Keratinocyte (primary cell): ENCODE data around the gene MTHFD1L. TPM values are rescaled to one million over a fixed set of nuclear protein-coding genes. Genes with fewer than 3 reads are reported as not detected.

Experiments used
- DNase-seq: peaks from one replicate; pipeline ENCODE4 v3.0.0-alpha.2; 2011; ENCODE audit warnings: low read depth, missing footprints, low spot score
- FAIRE-seq: peaks from 2 replicates; lab custom pipeline; 2011; peaks lifted over from hg19 to GRCh38; lab: Jason Lieb, UNC
- H2AFZ ChIP-seq: 2 replicates; pipeline ENCODE4 v1.6.0; 2012; ENCODE audit warnings: low read length, control low read depth, inconsistent platforms; ENCODE audit not compliant: control insufficient read depth
- H3K27ac ChIP-seq: 2 replicates; pipeline ENCODE4 v1.5.1; 2011; ENCODE audit warnings: low read length; ENCODE audit not compliant: control insufficient read depth, insufficient read depth
- H3K27me3 ChIP-seq: 3 replicates; pipeline ENCODE4 v1.6.0; 2011; ENCODE audit warnings: low read length; ENCODE audit not compliant: control insufficient read depth, insufficient read depth; ENCODE audit errors: extremely low read depth
- H3K36me3 ChIP-seq, 2 experiments: 2 replicates in 1 of 2; 3 replicates in 1 of 2; pipeline ENCODE4 v1.5.1; 2011; ENCODE audit warnings: low read length in 2 of 2, mild to moderate bottlenecking in 1 of 2; ENCODE audit not compliant: control insufficient read depth in 2 of 2, insufficient read depth in 2 of 2; ENCODE audit errors: extremely low read depth in 1 of 2
- H3K4me1 ChIP-seq: 3 replicates; pipeline ENCODE4 v1.5.1; 2011; ENCODE audit warnings: low read length; ENCODE audit not compliant: control insufficient read depth, insufficient read depth; ENCODE audit errors: extremely low read depth
- H3K4me2 ChIP-seq: 3 replicates; pipeline ENCODE4 v1.6.0; 2011; ENCODE audit warnings: low read depth, low read length; ENCODE audit not compliant: control insufficient read depth, insufficient read depth; ENCODE audit errors: extremely low read depth
- H3K4me3 ChIP-seq, 3 experiments: fragments of 200-600 bp in 1 of 3; sonication (generic) in 1 of 3; 2 replicates in 2 of 3; 3 replicates in 1 of 3; pipeline ENCODE4 v1.5.1; 2011 to 2016; ENCODE audit warnings: low read length in 3 of 3, mild to moderate bottlenecking in 3 of 3, control low read depth in 2 of 3, inconsistent platforms in 1 of 3, low read depth in 1 of 3, mixed read lengths in 1 of 3, mixed run types in 1 of 3, moderate library complexity in 1 of 3; ENCODE audit not compliant: control insufficient read depth in 2 of 3, insufficient read depth in 2 of 3; ENCODE audit errors: extremely low read depth in 1 of 3
- H3K79me2 ChIP-seq: 2 replicates; pipeline ENCODE4 v1.6.0; 2012; ENCODE audit warnings: low read length; ENCODE audit not compliant: control insufficient read depth, insufficient read depth
- H3K9ac ChIP-seq: 3 replicates; pipeline ENCODE4 v1.6.0; 2011; ENCODE audit warnings: low read length; ENCODE audit not compliant: control insufficient read depth, insufficient read depth; ENCODE audit errors: extremely low read depth
- H3K9me1 ChIP-seq: 3 replicates; pipeline ENCODE4 v1.6.0; 2011; ENCODE audit warnings: low read length; ENCODE audit not compliant: control insufficient read depth, insufficient read depth; ENCODE audit errors: extremely low read depth
- H3K9me3 ChIP-seq: 2 replicates; pipeline ENCODE4 v1.5.1; 2012; ENCODE audit warnings: low read depth, low read length; ENCODE audit not compliant: control insufficient read depth
- H4K20me1 ChIP-seq: 3 replicates; pipeline ENCODE4 v1.6.0; 2011; ENCODE audit warnings: low read length; ENCODE audit not compliant: control insufficient read depth, insufficient read depth; ENCODE audit errors: extremely low read depth
- EZH2 ChIP-seq: IDR thresholded peaks from one replicate; pipeline ENCODE4 v1.6.1; 2012; ENCODE audit warnings: inconsistent platforms, mild to moderate bottlenecking, low read length, moderate library complexity
- dilution Hi-C: fragments of 300-500 bp; cut with MboI; formaldehyde crosslinking; loops from one replicate; pipeline ENCODE4 v1.7.0; 2020; ENCODE audit warnings: low sequenced_read_pairs; ENCODE audit not compliant: extremely low pct_ligation_motif_present
- polyA plus RNA-seq, 5 experiments: library from polyadenylated mRNA; depleted of rRNA in 3 of 5; stranded (reverse) in 3 of 5; stranded (forward) in 1 of 5; unstranded in 1 of 5; fragments of >200 nt; gene quantifications; 1 replicate in 1 of 5; 2 replicates in 3 of 5; 3 replicates in 1 of 5; pipeline versions ENCODE4 v1.2.1 to v1.2.3, GENCODE V29; 2011 to 2012; ENCODE audit warnings: missing spikeins in 2 of 5, low read depth in 1 of 5, low replicate concordance in 1 of 5
- TF ChIP-seq, protein P1 (sequence below), 3 experiments: IDR thresholded peaks in 1 of 3; conservative IDR thresholded peaks in 1 of 3; optimal IDR thresholded peaks in 1 of 3; 2 replicates in 2 of 3; 3 replicates in 1 of 3; pipeline versions ENCODE3 to v1.5.1; 2011; ENCODE audit warnings: low read length in 3 of 3, mild to moderate bottlenecking in 3 of 3, moderate library complexity in 2 of 3, control low read depth in 1 of 3, inconsistent platforms in 1 of 3; ENCODE audit not compliant: insufficient read depth in 2 of 3; ENCODE audit errors: extremely low read depth in 1 of 3

MTHFD1L gene
- polyA plus RNA-seq, 1 donor (not counting 4 experiments of a cell fraction or from before 2014, with no cell fraction given), result 38.0 TPM

DNA sequence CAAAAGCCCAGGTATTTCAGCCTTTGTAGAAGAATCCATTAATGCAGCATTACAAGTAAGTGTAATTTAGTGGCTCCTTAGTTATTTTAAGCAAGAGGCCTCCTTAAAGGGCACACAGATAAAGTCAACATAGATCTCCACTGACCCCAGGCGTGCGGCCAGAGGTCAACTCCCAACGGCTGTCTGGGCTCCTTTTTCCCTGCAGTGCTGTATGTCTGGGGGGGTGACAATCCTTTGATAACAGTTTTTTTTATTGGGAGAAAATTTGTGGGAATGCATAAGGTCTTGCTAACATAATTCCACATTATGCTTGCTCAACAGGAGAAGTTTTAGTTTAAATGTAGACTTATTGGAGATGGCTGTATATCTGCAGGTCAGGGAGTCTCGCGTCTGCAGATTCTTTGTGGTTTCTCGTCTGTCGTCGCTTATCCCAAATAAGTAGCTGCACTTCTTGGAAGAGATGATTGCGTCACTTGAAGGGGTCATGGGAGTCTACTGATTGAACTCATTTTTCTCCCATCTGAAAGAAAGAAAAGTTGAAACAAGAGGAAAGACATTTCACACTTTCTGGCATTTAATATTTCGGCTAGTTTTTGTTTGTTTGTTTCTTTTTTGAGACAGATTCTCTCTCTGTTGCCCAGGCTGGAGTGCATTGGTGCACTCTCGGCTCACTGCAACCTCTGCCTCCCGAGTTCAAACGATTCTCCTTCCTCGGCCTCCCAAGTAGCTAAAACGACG lies 222.5 kb downstream of the MTHFD1L start:
- H4K20me1 ChIP-seq, result no peaks in the 10 kb centered on the region
- no peak for DNase-seq
- H3K4me1 ChIP-seq, result no peaks in the 10 kb centered on the region
- FAIRE-seq, result no peak
- no peak overlapping the region for H2AFZ ChIP-seq
- H3K9me1 ChIP-seq, result no peaks in the 10 kb centered on the region
- no peak overlapping the region for H3K27ac ChIP-seq
- no peak overlapping the region for H3K4me2 ChIP-seq
- H3K79me2 ChIP-seq, result no peaks in the 10 kb centered on the region
- TF ChIP-seq, protein P1, sequence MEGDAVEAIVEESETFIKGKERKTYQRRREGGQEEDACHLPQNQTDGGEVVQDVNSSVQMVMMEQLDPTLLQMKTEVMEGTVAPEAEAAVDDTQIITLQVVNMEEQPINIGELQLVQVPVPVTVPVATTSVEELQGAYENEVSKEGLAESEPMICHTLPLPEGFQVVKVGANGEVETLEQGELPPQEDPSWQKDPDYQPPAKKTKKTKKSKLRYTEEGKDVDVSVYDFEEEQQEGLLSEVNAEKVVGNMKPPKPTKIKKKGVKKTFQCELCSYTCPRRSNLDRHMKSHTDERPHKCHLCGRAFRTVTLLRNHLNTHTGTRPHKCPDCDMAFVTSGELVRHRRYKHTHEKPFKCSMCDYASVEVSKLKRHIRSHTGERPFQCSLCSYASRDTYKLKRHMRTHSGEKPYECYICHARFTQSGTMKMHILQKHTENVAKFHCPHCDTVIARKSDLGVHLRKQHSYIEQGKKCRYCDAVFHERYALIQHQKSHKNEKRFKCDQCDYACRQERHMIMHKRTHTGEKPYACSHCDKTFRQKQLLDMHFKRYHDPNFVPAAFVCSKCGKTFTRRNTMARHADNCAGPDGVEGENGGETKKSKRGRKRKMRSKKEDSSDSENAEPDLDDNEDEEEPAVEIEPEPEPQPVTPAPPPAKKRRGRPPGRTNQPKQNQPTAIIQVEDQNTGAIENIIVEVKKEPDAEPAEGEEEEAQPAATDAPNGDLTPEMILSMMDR (optimal IDR thresholded peaks at IDR 0.05 in 1 of 3, IDR thresholded peaks at IDR 0.05 in 1 of 3, conservative IDR thresholded peaks at IDR 0.05 in 1 of 3; ENCODE audit: extremely low read depth in 1 of 3, insufficient read depth in 2 of 3, low read length in 3 of 3), result no peak
- TF ChIP-seq EZH2, result no peak
- H3K4me3 ChIP-seq, result no peak overlapping the region
- H3K9me3 ChIP-seq, result no peaks in the 10 kb centered on the region
- H3K36me3 ChIP-seq, result peaks cover 2 to 15% of the 10 kb centered on the region in 2 experiments
- H3K27me3 ChIP-seq, result no peaks in the 10 kb centered on the region
- no peak overlapping the region for H3K9ac ChIP-seq
- dilution Hi-C loops, result no loop called here

DNA sequence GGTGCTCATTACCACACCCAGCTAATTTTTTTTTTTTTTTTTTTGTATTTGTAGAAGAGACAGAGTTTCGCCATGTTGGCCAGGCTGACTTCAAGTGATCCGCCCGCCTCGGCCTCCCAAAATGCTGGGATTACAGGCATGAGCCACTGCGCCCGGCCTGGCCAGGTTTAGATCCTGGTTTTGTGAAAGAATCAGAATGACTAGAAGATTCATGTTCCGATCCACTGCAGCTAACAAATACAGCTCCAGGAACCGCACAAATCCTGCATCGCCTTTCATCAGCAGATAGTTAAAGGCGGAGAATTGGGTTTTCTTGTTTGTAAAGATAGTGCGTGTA lies 223.1 kb downstream of the MTHFD1L start:
- DNase-seq (no peak), FAIRE-seq (no peak)
- H3K9ac ChIP-seq, result no peak overlapping the region
- no peaks in the 10 kb centered on the region for H3K4me1 ChIP-seq
- H2AFZ ChIP-seq, result no peak overlapping the region
- dilution Hi-C loops, result no loop called here
- TF ChIP-seq EZH2, result no peak
- TF ChIP-seq, protein P1 (optimal IDR thresholded peaks at IDR 0.05 in 1 of 3, IDR thresholded peaks at IDR 0.05 in 1 of 3, conservative IDR thresholded peaks at IDR 0.05 in 1 of 3; ENCODE audit: extremely low read depth in 1 of 3, insufficient read depth in 2 of 3, low read length in 3 of 3), result no peak
- no peaks in the 10 kb centered on the region for H3K9me1 ChIP-seq
- peaks cover 2 to 18% of the 10 kb centered on the region in 2 experiments for H3K36me3 ChIP-seq
- no peak overlapping the region for H3K27ac ChIP-seq
- no peaks in the 10 kb centered on the region for H3K79me2 ChIP-seq
- no peaks in the 10 kb centered on the region for H4K20me1 ChIP-seq
- no peak overlapping the region for H3K4me3 ChIP-seq
- H3K9me3 ChIP-seq, result no peaks in the 10 kb centered on the region
- H3K4me2 ChIP-seq, result no peak overlapping the region
- H3K27me3 ChIP-seq, result no peaks in the 10 kb centered on the region
